22Rv1 (cell line): ENCODE results near the gene TAB2.

Source experiments
- H3K27ac ChIP-seq: fragments of 450-650 bp; 2 replicates; pipeline ENCODE4 v1.5.1; 2017
- CTCF ChIP-seq: fragments of 450-650 bp; IDR thresholded peaks from 2 replicates; pipeline ENCODE4 v1.5.1; 2017; ENCODE audit warnings: mild to moderate bottlenecking
- ZFX ChIP-seq: fragments of 450-650 bp; IDR thresholded peaks from 2 replicates; pipeline ENCODE4 v1.6.1; 2017; ENCODE audit warnings: antibody characterized with exemption, borderline replicate concordance

The TAB2 gene

DNA sequence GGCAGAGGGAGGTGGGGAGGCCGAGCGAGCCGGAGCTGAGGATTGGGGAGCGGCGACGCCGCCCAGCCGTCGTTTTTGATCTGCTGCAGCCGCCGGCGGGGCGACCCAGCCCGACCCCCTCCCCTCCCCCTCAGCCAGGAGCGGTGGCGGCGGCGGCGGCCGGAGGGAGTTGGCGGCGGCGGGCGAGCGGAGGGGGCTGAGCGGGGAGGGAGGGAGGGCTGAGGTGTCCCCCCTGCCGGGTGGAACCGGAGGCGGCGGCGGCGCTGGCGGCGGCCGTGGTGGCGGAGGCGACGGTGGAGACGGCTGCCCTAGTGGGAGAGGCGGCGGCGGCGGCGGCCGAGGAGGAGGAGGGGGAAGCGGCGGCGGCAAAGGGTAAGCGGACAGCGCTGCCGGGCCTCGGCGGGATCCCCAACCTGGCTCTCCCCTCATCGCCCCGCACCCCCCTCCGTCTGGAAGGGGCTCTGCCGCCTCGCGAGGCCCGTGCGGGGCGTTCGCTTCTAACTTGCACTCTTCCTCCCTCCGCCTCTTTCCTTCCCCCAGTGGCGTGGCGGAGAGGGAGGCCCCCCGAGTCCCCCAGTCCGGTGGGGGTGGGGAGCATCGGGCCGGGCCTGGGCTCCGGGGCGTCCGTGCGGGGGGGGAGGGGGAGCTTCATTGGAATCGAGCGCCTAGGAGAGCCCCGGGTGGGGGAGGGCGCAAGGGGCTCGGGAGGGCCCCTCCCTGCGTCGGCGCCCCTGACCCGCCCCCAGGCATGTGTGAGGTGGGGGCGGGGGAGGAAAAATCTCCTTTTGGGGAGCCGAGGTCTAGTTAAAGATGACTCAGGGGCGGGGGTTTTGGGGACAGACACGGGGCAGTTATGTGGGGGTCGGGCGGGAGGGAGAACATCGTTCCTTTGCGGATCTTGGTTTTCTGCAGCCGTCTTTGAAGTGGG, at the start of gene TAB2:
TAB2 (plus strand) TSS at position 69 of the 928 bp plus-strand sequence. CDS start 52,286 bp downstream, outside the sequence.
- TF ChIP-seq CTCF (no peak), ZFX (no peak)
- H3K27ac ChIP-seq: peak within 1 kb of the TSS; percentile 63

GRCh38 chr6:149268146-149268545, 49.4 kb upstream of the TAB2 start:
- TF ChIP-seq CTCF: no peak
- no peak for TF ChIP-seq ZFX
- no peak overlapping the region for H3K27ac ChIP-seq

- TF ChIP-seq CTCF (no peak), ZFX (no peak)
- H3K27ac ChIP-seq: no peak overlapping the region
Observed at GRCh38 chr6:149268768-149269167, 48.7 kb upstream of the TAB2 start.

DNA sequence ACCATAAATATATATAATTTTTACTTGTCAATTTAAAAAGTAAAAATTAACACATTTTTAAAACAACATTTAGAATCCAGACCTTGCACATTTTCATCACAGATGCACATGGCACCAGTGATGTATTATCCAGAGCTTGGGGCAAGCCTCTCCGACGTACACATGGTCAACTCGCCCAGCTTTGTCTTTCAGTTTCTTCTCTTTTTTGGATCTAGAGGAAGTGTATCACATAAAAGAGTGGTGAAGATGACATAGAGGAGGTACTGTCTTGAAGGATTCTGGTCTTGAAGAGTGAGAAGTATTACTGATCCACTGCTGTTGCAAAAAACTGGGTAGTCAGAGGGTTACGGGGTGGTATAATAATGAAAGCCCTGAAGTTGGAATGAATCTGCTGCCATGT, 46.9 kb upstream of the TAB2 start:
- no peak for TF ChIP-seq CTCF
- TF ChIP-seq ZFX: no peak

GRCh38 chr6:149271348-149272340, 45.9 kb upstream of the TAB2 start:
- no peak overlapping the region for H3K27ac ChIP-seq
- TF ChIP-seq ZFX: no peak
- no peak for TF ChIP-seq CTCF

More for the DNA sequence above, 46.9 kb upstream of the TAB2 start:
- H3K27ac ChIP-seq: no peak overlapping the region

DNA sequence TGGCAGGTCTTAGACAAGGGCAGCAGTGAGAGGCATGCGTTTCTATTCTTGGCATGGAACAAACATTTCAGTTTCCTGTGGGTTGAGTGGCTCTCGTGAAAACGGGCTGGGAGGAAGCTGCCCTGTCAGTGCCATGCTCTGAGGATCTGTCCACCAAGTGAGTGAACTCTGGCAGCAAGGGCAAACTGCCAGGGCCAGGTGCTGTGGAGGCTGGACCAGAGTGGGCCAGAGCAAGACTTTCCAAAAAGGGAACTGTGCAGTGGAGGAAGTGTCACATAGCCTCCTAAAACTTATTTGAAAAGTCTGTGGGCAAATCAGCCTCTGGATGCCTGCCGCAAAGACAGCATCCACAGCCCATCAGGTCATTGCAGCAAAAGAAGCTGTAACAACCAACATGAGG, 44.2 kb upstream of the TAB2 start:
- H3K27ac ChIP-seq: no peak overlapping the region
- TF ChIP-seq ZFX (no peak), CTCF (no peak)
